NCI-H146 treated with DMSO at 0.1 percent for 48 hours (cell line): ENCODE results near the gene SPARC.

Source experiments
- DNase-seq: peaks from one replicate; lab custom pipeline; 2025; ENCODE audit not compliant: unreplicated experiment; lab: John Stamatoyannopoulos, UW

The SPARC gene

GRCh38 chr5:151627650-151628049, 59.1 kb downstream of the SPARC start:
- DNase-seq = no peak

- no peak for DNase-seq
Observed at GRCh38 chr5:151625285-151625684, 61.4 kb downstream of the SPARC start.

GRCh38 chr5:151624476-151624875, 62.2 kb downstream of the SPARC start:
- DNase-seq = no peak

- peak; percentile 8 for DNase-seq
Observed at GRCh38 chr5:151622367-151623088, 64.2 kb downstream of the SPARC start.

GRCh38 chr5:151620461-151620840, 66.3 kb downstream of the SPARC start:
- no peak for DNase-seq

- DNase-seq = no peak
Observed at GRCh38 chr5:151619812-151620460, 66.8 kb downstream of the SPARC start.

GRCh38 chr5:151618907-151619306, 67.8 kb downstream of the SPARC start:
- no peak for DNase-seq

- no peak for DNase-seq
Observed at GRCh38 chr5:151617841-151618710, 68.6 kb downstream of the SPARC start.

GRCh38 chr5:151617383-151617840, 69.3 kb downstream of the SPARC start:
- DNase-seq = no peak

GRCh38 chr5:151615431-151615830, 71.3 kb downstream of the SPARC start:
- no peak for DNase-seq

- no peak for DNase-seq
Observed at GRCh38 chr5:151614565-151614964, 72.2 kb downstream of the SPARC start.

- no peak for DNase-seq
Observed at GRCh38 chr5:151612689-151613427, 73.9 kb downstream of the SPARC start.

GRCh38 chr5:151611127-151611775, 75.5 kb downstream of the SPARC start:
- DNase-seq = no peak
